Transverse colon (tissue), 4 donors: ENCODE results near the gene BMPR1B. TPM values are rescaled to one million over a fixed set of nuclear protein-coding genes. Genes with fewer than 3 reads are reported as not detected.

Experiments used
- DNase-seq: peaks from one replicate; pipeline ENCODE4 v3.0.0-alpha.2; 2019
- H3K27ac ChIP-seq, 4 donors: fragments of 200-600 bp; sonication (generic); 2 replicates each; pipeline ENCODE4 v1.5.1; 2016 to 2018; ENCODE audit warnings: inconsistent platforms in 4 of 4
- H3K27me3 ChIP-seq: fragments of 200-600 bp; sonication (generic); 2 replicates; pipeline ENCODE4 v1.5.1; 2017; ENCODE audit warnings: inconsistent platforms
- H3K36me3 ChIP-seq, 4 donors: fragments of 200-600 bp; sonication (generic); 2 replicates each; pipeline ENCODE4 v1.5.1; 2017 to 2019; ENCODE audit warnings: inconsistent platforms in 4 of 4
- H3K4me1 ChIP-seq, 4 donors: fragments of 200-600 bp; sonication (generic); 2 replicates each; pipeline ENCODE4 v1.5.1; 2017 to 2020; ENCODE audit warnings: inconsistent platforms in 4 of 4
- H3K4me3 ChIP-seq, 4 donors: fragments of 200-600 bp; sonication (generic); 1 replicate in 1 of 4; 2 replicates in 3 of 4; pipeline versions ENCODE4 v1.5.1 to v1.6.1; 2017 to 2019; ENCODE audit warnings: inconsistent platforms in 4 of 4
- H3K9me3 ChIP-seq, 2 donors: fragments of 200-600 bp; sonication (generic); 2 replicates each; pipeline ENCODE4 v1.5.1; 2017 to 2019; ENCODE audit warnings: inconsistent platforms in 2 of 2
- CTCF ChIP-seq, 5 experiments: fragments of 200-600 bp in 3 of 5; fragments of 450-650 bp in 2 of 5; sonication (generic) in 3 of 5; IDR thresholded peaks; 1 replicate in 2 of 5; 2 replicates in 3 of 5; pipeline ENCODE4 v1.5.1; 2016 to 2017; ENCODE audit warnings: antibody characterized with exemption in 5 of 5, inconsistent platforms in 3 of 5, mild to moderate bottlenecking in 2 of 5, moderate library complexity in 1 of 5
- EP300 ChIP-seq: sonication (generic); formaldehyde crosslinking; IDR thresholded peaks from one replicate; pipeline ENCODE4 v1.6.1; 2017; ENCODE audit warnings: antibody characterized with exemption, low read depth
- POLR2A ChIP-seq: fragments of 450-650 bp; IDR thresholded peaks from one replicate; pipeline ENCODE4 v1.6.1; 2016; ENCODE audit warnings: antibody characterized with exemption, mild to moderate bottlenecking, moderate library complexity
- POLR2AphosphoS5 ChIP-seq, 3 donors: sonication (generic); formaldehyde crosslinking; IDR thresholded peaks; one replicate each; pipeline ENCODE4 v1.6.1; 2016; ENCODE audit warnings: antibody characterized with exemption in 3 of 3
- WGBS, 2 donors: methylation state at CpG; one replicate each; pipeline ENCODE4 v1.1.5; 2018; ENCODE audit warnings: low coverage in 1 of 2; 5-methylcytosine and 5-hydroxymethylcytosine counted together
- in situ Hi-C, 4 donors: fragments of 200-750 bp; cut with MboI; loops; one replicate each; pipeline versions ENCODE4 v1.15.0 to v1.15.1; 2017; ENCODE audit warnings: low sequenced_read_pairs in 3 of 4, low pct_ligation_motif_present in 1 of 4, low pct_unique_long_range_greater_than_20kb in 1 of 4
- intact Hi-C: fragments of 100-400 bp; cut with DNase I; formaldehyde crosslinking; loops from one replicate; pipeline ENCODE4 v1.15.1; 2023; ENCODE audit warnings: low total_unique reads
- total RNA-seq, 4 donors: library from RNA; depleted of rRNA; stranded (reverse); fragments of >200 nt; gene quantifications; one replicate each; pipeline ENCODE4 v1.1.0, GENCODE V29; 2016

The BMPR1B gene
- total RNA-seq, 4 donors from 2014 or later: 0.64 to 3.2 (median 0.68) TPM; not detected in 1

GRCh38 chr4:94843216-94843615 lies 85.5 kb downstream of the BMPR1B start:
- intact Hi-C loops: no loop called here
- H3K4me3 ChIP-seq: no peak overlapping the region
- in situ Hi-C loops: no loop called here
- H3K27me3 ChIP-seq: no peaks in the 10 kb centered on the region
- DNase-seq: no peak
- peaks cover 0 to 5% of the 10 kb centered on the region in 2 donors for H3K9me3 ChIP-seq
- no peaks in the 10 kb centered on the region for H3K36me3 ChIP-seq
- no peak overlapping the region for H3K27ac ChIP-seq
- H3K4me1 ChIP-seq: no peaks in the 10 kb centered on the region
- TF ChIP-seq EP300 (no peak), CTCF (IDR thresholded peaks at IDR 0.05) (no peak), POLR2AphosphoS5 (IDR thresholded peaks at IDR 0.05) (no peak), POLR2A (no peak)

GRCh38 chr4:94848326-94848725 lies 90.6 kb downstream of the BMPR1B start:
- H3K9me3 ChIP-seq: peaks cover 0 to 5% of the 10 kb centered on the region in 2 donors
- intact Hi-C loops: no loop called here

GRCh38 chr4:94849901-94850300 lies 92.1 kb downstream of the BMPR1B start:
- Histone ChIP-seq H3K27ac (no peak overlapping the region), H3K4me1 (no peaks in the 10 kb centered on the region), H3K27me3 (no peaks in the 10 kb centered on the region), H3K36me3 (no peaks in the 10 kb centered on the region), H3K4me3 (no peak overlapping the region), H3K9me3 (peaks cover 0 to 5% of the 10 kb centered on the region in 2 donors)
- no peak for TF ChIP-seq POLR2A
- TF ChIP-seq CTCF (IDR thresholded peaks at IDR 0.05): no peak
- TF ChIP-seq POLR2AphosphoS5 (IDR thresholded peaks at IDR 0.05): no peak
- no peak for TF ChIP-seq EP300
- no peak for DNase-seq
- 85 to 90% methylated on average over 2 of the region's 2 CpGs for WGBS, 2 donors
- intact Hi-C loops: no loop called here
- in situ Hi-C loops: no loop called here

More at GRCh38 chr4:94848326-94848725, 90.6 kb downstream of the BMPR1B start:
- in situ Hi-C loops: no loop called here
- Histone ChIP-seq H3K36me3 (no peaks in the 10 kb centered on the region), H3K27ac (no peak overlapping the region), H3K27me3 (no peaks in the 10 kb centered on the region), H3K4me3 (no peak overlapping the region), H3K4me1 (no peaks in the 10 kb centered on the region)
- TF ChIP-seq POLR2AphosphoS5 (IDR thresholded peaks at IDR 0.05): no peak
- TF ChIP-seq EP300: no peak
- TF ChIP-seq CTCF (IDR thresholded peaks at IDR 0.05): no peak
- no peak for TF ChIP-seq POLR2A
- DNase-seq: no peak
- WGBS, 2 donors: 65 to 81% methylated on average over 3 of the region's 3 CpGs

- no peak overlapping the region for H3K27ac ChIP-seq
- no peak overlapping the region for H3K4me3 ChIP-seq
- in situ Hi-C loops (no loop called here), intact Hi-C loops (no loop called here)
- H3K9me3 ChIP-seq: no peaks in the 10 kb centered on the region
- H3K4me1 ChIP-seq: no peaks in the 10 kb centered on the region
- TF ChIP-seq EP300: no peak
- no peak for TF ChIP-seq POLR2A
- no peak for TF ChIP-seq CTCF (IDR thresholded peaks at IDR 0.05)
- no peak for TF ChIP-seq POLR2AphosphoS5 (IDR thresholded peaks at IDR 0.05)
- WGBS, 2 donors: 58 to 78% methylated on average over 1 of the region's 1 CpG
- DNase-seq: no peak
- no peaks in the 10 kb centered on the region for H3K27me3 ChIP-seq
- H3K36me3 ChIP-seq: no peaks in the 10 kb centered on the region
Observed at GRCh38 chr4:94852616-94853015, 94.9 kb downstream of the BMPR1B start.
